Smooth muscle cell (in vitro differentiated cells): ENCODE results near the gene USP6NL. TPM values are rescaled to one million over a fixed set of nuclear protein-coding genes. Genes with fewer than 3 reads are reported as not detected.

ENCODE experiments used
- DNase-seq: peaks from one replicate; lab custom pipeline; 2025; ENCODE audit not compliant: unreplicated experiment; lab: John Stamatoyannopoulos, UW
- H2AFZ ChIP-seq: fragments of 200-600 bp; sonication (generic); 2 replicates; pipeline ENCODE4 v1.6.0; 2016; ENCODE audit warnings: antibody characterized with exemption, low read depth, mild to moderate bottlenecking
- H3F3A ChIP-seq: fragments of 200-600 bp; sonication (generic); 2 replicates; pipeline ENCODE4 v1.6.0; 2017; ENCODE audit warnings: antibody characterized with exemption, low read depth
- H3K27ac ChIP-seq: fragments of 200-600 bp; sonication (generic); 2 replicates; pipeline ENCODE4 v1.5.1; 2016; ENCODE audit warnings: low read depth, mild to moderate bottlenecking
- H3K27me3 ChIP-seq: fragments of 200-600 bp; sonication (generic); 2 replicates; pipeline ENCODE4 v1.6.1; 2016; ENCODE audit warnings: low read depth, mild to moderate bottlenecking
- H3K36me3 ChIP-seq: fragments of 200-600 bp; sonication (generic); 2 replicates; pipeline ENCODE4 v1.5.1; 2016; ENCODE audit warnings: low read depth
- H3K4me1 ChIP-seq: fragments of 200-600 bp; sonication (generic); 2 replicates; pipeline ENCODE4 v1.5.1; 2016; ENCODE audit warnings: low read depth
- H3K4me2 ChIP-seq: fragments of 200-600 bp; sonication (generic); 2 replicates; pipeline ENCODE4 v1.6.0; 2016; ENCODE audit warnings: mild to moderate bottlenecking
- H3K4me3 ChIP-seq: fragments of 200-600 bp; sonication (generic); 2 replicates; pipeline ENCODE4 v1.5.1; 2016; ENCODE audit warnings: mild to moderate bottlenecking
- H3K79me2 ChIP-seq: fragments of 200-600 bp; sonication (generic); 2 replicates; pipeline ENCODE4 v1.6.0; 2016; ENCODE audit warnings: low read depth, mild to moderate bottlenecking
- H3K9ac ChIP-seq: fragments of 200-600 bp; sonication (generic); 2 replicates; pipeline ENCODE4 v1.6.0; 2016; ENCODE audit warnings: low read depth
- H3K9me3 ChIP-seq: fragments of 200-600 bp; sonication (generic); replicated peaks from 2 replicates; pipeline ENCODE4 v1.5.1; 2016; ENCODE audit warnings: low read depth
- H4K20me1 ChIP-seq: fragments of 200-600 bp; sonication (generic); 2 replicates; pipeline ENCODE4 v1.6.0; 2016; ENCODE audit warnings: low read depth
- WGBS: methylation state at CpG from one replicate; pipeline ENCODE4 v1.1.7; 2016; ENCODE audit warnings: low lambda C conversion rate; 5-methylcytosine and 5-hydroxymethylcytosine counted together
- polyA plus RNA-seq: library from polyadenylated mRNA; unstranded; fragments of >200 nt; fragmentation: Nextera tagmentation; extraction: Ambion mirVana; gene quantifications from 2 replicates; pipeline ENCODE4 v1.2.1, GENCODE V29; 2016
- total RNA-seq: library from RNA; depleted of rRNA; stranded (reverse); fragments of >200 nt; gene quantifications from 2 replicates; pipeline ENCODE4 v1.2.3, GENCODE V29; 2014
- TF ChIP-seq, protein P1 (sequence below): fragments of 200-600 bp; sonication (generic); IDR thresholded peaks from 2 replicates; pipeline ENCODE4 v1.5.1; 2017; ENCODE audit warnings: borderline replicate concordance, mild to moderate bottlenecking, antibody characterized with exemption; ENCODE audit not compliant: insufficient read depth, poor library complexity, severe bottlenecking

Gene USP6NL
- total and polyA plus RNA-seq, 2 experiments from 2014 or later: 12.0 to 32.8 TPM

DNA sequence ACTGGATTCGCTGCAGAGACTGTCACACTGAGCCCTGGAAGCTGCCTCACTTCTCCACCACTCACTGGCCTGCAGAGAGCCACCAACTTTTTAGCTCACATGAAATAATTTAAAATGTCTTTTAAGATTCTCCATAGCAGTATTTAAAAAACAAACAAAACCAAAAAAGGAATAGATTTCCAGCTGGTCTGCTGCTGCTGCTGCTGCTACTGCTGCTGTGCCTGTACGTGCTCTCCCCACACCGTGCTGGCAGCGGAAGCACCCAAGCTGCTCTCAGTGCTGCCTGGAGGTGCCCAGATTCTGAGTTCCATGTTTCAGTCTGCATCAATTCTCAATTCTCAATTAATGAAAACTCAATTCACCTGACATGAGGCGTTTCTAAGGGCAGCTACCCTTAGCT, 146.0 kb downstream of the USP6NL start:
- no peak overlapping the region for H3K27ac ChIP-seq
- TF ChIP-seq, protein P1, sequence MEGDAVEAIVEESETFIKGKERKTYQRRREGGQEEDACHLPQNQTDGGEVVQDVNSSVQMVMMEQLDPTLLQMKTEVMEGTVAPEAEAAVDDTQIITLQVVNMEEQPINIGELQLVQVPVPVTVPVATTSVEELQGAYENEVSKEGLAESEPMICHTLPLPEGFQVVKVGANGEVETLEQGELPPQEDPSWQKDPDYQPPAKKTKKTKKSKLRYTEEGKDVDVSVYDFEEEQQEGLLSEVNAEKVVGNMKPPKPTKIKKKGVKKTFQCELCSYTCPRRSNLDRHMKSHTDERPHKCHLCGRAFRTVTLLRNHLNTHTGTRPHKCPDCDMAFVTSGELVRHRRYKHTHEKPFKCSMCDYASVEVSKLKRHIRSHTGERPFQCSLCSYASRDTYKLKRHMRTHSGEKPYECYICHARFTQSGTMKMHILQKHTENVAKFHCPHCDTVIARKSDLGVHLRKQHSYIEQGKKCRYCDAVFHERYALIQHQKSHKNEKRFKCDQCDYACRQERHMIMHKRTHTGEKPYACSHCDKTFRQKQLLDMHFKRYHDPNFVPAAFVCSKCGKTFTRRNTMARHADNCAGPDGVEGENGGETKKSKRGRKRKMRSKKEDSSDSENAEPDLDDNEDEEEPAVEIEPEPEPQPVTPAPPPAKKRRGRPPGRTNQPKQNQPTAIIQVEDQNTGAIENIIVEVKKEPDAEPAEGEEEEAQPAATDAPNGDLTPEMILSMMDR: no peak
- DNase-seq: no peak
- no peak overlapping the region for H3K4me3 ChIP-seq
- no peak overlapping the region for H3K9ac ChIP-seq
- peaks cover 10% of the 10 kb centered on the region for H3K36me3 ChIP-seq
- H3K4me2 ChIP-seq: no peak overlapping the region
- H4K20me1 ChIP-seq: peaks cover 60% of the 10 kb centered on the region
- H3F3A ChIP-seq: no peaks in the 10 kb centered on the region
- H3K27me3 ChIP-seq: no peaks in the 10 kb centered on the region
- no peaks in the 10 kb centered on the region for H3K79me2 ChIP-seq
- no peak overlapping the region for H2AFZ ChIP-seq
- no peaks in the 10 kb centered on the region for H3K4me1 ChIP-seq
- H3K9me3 ChIP-seq: no peaks in the 10 kb centered on the region
- 82% methylated on average over 5 of the region's 5 CpGs for WGBS

DNA sequence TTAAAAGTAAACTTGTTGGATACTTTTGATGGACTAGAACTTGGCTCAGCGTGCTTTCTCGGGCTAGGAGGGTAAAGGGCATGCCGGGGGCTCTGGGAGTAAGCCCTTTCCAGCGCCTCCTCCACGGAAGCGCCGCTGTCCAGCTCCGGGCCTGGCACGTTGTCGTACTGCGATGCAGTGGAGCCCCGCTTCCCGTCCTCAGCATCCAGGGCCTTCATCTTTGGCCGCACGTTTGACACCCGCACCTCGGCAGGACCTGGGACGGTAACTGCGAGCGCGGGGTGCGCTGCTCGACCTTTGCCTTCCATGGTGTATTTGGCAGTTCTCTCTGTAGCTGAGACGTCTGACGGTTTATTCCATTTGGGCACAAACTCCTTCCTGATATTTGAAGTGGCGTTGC, 148.3 kb downstream of the USP6NL start:
- H3K4me2 ChIP-seq: no peak overlapping the region
- no peak for DNase-seq
- peaks cover 50% of the 10 kb centered on the region for H4K20me1 ChIP-seq
- WGBS: 98% methylated on average over 26 of the region's 26 CpGs
- H3K36me3 ChIP-seq: peaks cover 10% of the 10 kb centered on the region
- no peak overlapping the region for H3K9ac ChIP-seq
- H3K79me2 ChIP-seq: no peaks in the 10 kb centered on the region
- H3K27ac ChIP-seq: no peak overlapping the region
- no peaks in the 10 kb centered on the region for H3K27me3 ChIP-seq
- no peaks in the 10 kb centered on the region for H3K4me1 ChIP-seq
- H3K4me3 ChIP-seq: no peak overlapping the region
- H3K9me3 ChIP-seq: no peaks in the 10 kb centered on the region
- H2AFZ ChIP-seq: no peak overlapping the region
- TF ChIP-seq, protein P1: no peak
- no peaks in the 10 kb centered on the region for H3F3A ChIP-seq

DNA sequence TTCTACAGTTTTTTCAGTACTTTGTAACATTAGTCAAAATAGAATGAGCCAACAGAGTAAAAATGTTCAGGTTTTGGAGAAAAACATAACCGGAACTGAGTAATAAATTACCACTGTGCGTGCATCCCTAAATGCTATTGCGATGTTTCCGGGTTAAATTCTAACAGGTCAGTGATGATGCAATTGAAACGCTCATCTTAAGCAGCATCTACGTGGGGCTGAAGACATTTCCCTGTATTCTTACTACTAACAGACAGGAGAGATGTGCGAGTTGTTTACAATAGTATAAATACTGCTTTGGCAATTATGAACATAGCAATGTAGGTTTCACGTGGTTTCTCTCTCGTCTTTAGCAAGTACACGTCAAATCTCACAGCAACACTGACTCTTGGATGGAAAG, 149.4 kb downstream of the USP6NL start:
- Histone ChIP-seq H3K27me3 (no peaks in the 10 kb centered on the region), H3K4me2 (no peak overlapping the region), H3K4me1 (no peaks in the 10 kb centered on the region), H3K4me3 (no peak overlapping the region), H3K9me3 (no peaks in the 10 kb centered on the region), H3K27ac (no peak overlapping the region), H3K36me3 (peaks cover 10% of the 10 kb centered on the region), H3F3A (no peaks in the 10 kb centered on the region), H3K79me2 (no peaks in the 10 kb centered on the region), H2AFZ (no peak overlapping the region), H4K20me1 (peaks cover 46% of the 10 kb centered on the region), H3K9ac (no peak overlapping the region)
- TF ChIP-seq, protein P1: no peak
- WGBS: 96% methylated on average over 10 of the region's 10 CpGs
- no peak for DNase-seq

DNA sequence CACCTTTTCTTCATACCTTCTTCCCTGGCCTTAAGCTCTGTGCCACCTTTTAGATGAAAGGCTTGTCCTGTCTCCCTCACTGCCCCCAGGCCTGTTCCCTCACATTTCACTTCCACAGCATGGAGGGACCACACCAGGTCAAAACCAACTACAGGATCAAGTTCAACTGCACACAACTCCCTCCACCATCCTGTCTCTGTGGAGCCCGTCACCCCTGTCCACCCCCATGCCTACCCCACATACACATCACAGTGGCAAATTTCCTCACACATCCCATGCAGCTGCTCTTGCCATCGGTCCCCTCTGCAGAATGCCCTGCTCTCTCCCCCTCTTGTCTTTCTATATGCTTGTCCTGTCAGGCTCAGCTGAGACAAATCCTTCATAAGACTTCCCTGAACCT, 154.1 kb downstream of the USP6NL start:
- Histone ChIP-seq H3K27ac (no peak overlapping the region), H3K36me3 (peaks cover 5% of the 10 kb centered on the region), H3K9ac (no peak overlapping the region), H3K4me2 (no peak overlapping the region), H4K20me1 (peaks cover 25% of the 10 kb centered on the region), H3K27me3 (no peaks in the 10 kb centered on the region), H3K79me2 (no peaks in the 10 kb centered on the region), H3K4me3 (no peak overlapping the region), H3K9me3 (no peaks in the 10 kb centered on the region), H3K4me1 (no peaks in the 10 kb centered on the region), H2AFZ (no peak overlapping the region), H3F3A (no peaks in the 10 kb centered on the region)
- DNase-seq: no peak
- 100% methylated on average over 2 of the region's 2 CpGs for WGBS
- TF ChIP-seq, protein P1: no peak
